ENCODE results near the gene GPATCH8.
"Not testable (repeated sequence)": the region's sequence is repeated elsewhere in the genome, so short reads cannot be mapped to it uniquely, and the experiment has no call there.

Gene GPATCH8

DNA sequence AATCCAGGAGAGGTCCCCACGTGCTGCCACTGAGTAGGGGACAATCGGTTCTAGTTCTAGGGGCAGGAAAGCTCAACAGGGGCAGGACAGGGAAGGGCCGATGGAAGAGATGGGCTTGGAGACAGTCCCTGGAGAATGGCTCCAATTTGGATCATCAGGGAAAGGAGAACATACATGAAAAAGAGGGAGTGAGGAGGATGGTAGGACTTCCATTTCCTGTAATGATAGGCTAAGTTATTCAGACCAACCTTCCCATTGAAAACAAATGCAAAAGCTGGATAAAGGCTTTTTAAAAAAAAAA is 20.4 kb upstream of the GPATCH8 start:
- TF ChIP-seq, protein P1, sequence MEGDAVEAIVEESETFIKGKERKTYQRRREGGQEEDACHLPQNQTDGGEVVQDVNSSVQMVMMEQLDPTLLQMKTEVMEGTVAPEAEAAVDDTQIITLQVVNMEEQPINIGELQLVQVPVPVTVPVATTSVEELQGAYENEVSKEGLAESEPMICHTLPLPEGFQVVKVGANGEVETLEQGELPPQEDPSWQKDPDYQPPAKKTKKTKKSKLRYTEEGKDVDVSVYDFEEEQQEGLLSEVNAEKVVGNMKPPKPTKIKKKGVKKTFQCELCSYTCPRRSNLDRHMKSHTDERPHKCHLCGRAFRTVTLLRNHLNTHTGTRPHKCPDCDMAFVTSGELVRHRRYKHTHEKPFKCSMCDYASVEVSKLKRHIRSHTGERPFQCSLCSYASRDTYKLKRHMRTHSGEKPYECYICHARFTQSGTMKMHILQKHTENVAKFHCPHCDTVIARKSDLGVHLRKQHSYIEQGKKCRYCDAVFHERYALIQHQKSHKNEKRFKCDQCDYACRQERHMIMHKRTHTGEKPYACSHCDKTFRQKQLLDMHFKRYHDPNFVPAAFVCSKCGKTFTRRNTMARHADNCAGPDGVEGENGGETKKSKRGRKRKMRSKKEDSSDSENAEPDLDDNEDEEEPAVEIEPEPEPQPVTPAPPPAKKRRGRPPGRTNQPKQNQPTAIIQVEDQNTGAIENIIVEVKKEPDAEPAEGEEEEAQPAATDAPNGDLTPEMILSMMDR (IDR thresholded peaks at IDR 0.05) = no peak
- no peak overlapping the region for H3K27ac ChIP-seq
- DNase-seq (ENCODE audit: low spot score) = no peak
- H3K4me3 ChIP-seq = no peak overlapping the region

DNA sequence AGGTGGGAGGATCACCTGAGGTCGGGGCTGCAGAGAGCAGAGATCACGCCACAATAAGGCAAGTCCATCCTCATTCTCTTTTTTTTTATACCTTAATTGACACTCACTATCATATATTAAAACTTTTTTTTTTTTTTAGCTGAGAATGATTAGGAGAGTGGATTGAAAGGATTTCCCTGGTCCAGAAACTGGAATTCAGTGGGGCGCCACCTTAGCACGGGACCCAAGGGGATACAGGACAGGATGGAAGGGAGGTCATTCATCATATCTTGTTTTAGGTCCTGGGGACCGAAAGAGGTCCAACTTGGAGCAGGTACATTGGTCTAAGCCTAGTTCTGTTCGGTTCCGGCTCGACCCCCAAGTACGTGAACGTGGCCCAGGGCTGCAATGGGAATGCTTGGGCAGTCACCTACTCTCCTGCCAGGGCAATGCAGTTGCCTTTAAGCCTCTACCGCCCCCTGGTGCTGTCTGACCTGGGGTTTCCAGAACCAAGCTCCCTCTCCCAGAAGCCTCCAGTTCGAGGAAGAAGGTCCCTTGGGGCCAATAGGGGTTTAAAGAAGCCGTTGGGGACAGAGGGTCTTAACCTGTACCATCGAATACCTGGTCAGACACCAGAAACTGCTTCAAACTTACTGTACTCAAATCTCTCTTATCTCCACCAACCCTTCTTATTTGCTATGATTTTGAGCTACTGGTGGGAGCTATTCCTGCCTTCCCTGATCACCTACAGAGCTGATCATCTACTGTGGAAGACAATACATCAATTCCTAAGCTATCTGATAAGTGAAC is 19.9 kb upstream of the GPATCH8 start:
- no peak overlapping the region for H3K4me3 ChIP-seq
- no peak for DNase-seq (ENCODE audit: low spot score)
- TF ChIP-seq, protein P1 (IDR thresholded peaks at IDR 0.05) = peak; percentile 18
- H3K27ac ChIP-seq = no peak overlapping the region

DNA sequence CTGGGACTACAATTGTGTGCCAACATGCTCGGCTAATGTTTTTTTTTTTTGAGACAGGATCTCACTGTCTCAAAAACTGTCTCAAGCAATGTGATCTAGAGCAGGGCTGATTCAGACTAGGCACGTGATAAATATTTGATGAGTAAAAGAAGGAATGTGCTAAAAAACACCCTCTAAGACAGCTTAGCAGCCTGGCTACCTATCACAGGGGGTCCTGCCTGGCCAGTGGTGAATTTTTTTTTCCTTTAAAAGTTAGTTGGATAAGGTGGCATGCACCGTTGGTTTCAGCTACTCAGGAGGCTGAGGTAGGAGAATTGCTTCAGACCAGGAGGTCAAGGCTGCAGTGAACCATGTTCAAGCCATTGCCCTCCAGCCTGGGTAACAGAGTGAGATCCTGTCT is 14.8 kb upstream of the GPATCH8 start:
- H3K27ac ChIP-seq = no peak overlapping the region
- no peak overlapping the region for H3K4me3 ChIP-seq
- TF ChIP-seq, protein P1 (IDR thresholded peaks at IDR 0.05) = no peak
- no peak for DNase-seq (ENCODE audit: low spot score)

DNA sequence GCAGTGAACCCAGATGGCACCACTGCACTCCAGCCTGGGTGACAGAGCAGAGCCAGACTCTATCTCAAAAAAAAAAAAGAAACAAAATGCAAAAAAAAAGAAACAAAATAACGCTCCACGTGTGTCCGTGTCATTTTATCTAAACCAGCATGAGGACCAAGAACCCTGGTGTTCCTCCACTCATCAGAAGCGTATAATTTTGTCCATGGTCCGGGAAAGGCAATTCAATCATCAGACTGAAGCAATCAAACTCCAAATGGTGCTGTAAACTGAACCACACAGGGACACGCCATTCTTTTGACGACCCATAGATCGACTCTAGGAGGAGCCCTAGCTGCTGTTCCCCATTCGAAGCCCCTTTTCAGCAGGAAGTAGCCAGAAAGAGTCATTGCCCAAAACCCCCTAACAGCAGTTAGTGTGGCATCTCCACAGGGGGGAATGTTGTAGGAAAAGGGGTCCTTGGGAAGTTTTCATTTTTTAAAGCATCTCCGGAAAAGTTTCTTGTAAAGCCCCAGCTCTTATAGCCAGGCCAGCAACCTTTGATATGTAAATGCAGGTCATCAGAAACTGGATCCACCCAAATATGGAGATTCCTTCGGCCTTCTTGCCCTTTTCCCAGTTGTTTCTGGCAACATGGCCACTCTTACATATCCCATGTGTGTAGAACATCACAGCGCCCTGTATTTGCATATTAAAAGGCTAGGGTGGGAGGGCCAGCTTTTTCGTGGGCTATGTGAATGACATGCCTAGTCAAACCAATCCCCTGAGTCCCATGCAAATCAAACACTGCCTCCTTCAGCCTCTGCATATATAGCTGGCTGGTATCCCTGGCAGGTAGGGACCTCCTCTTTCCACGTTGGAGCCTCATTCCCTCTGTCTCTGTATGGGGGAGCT is 8.3 kb upstream of the GPATCH8 start:
- H3K27ac ChIP-seq; H3K4me3 ChIP-seq; DNase-seq (ENCODE audit: low spot score): not testable (repeated sequence)

DNA sequence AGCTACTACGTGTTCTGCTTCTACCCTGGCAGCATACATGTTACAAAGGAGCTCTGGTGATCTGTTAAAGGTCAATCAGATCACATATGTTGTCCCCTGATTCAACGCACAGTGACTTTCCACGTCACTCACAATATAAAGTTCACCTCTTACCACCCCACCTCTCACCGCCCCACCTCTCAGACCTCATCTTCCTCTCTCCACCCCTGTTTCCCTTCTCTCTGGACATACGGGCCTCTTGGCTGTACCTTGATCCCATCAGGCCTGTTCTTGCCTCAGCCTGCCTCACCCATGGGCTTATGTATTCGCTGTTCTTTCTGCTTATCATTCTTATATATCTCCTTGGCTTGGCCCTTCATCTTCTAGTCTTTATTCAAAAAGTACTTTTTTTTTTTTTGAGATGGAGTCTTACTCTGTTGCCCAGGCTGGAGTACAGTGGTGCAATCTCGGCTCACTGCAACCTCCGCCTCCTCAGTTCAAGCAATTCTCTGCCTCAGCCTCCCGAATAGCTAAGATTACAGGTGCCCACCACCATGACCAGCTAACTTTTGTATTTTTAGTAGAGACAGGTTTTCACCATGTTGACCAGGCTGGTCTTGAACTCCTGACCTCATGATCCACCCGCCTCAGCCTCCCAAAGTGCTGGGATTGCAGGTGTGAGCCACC is 3.9 kb upstream of the GPATCH8 start:
- H3K27ac ChIP-seq; DNase-seq (ENCODE audit: low spot score): not testable (repeated sequence)

DNA sequence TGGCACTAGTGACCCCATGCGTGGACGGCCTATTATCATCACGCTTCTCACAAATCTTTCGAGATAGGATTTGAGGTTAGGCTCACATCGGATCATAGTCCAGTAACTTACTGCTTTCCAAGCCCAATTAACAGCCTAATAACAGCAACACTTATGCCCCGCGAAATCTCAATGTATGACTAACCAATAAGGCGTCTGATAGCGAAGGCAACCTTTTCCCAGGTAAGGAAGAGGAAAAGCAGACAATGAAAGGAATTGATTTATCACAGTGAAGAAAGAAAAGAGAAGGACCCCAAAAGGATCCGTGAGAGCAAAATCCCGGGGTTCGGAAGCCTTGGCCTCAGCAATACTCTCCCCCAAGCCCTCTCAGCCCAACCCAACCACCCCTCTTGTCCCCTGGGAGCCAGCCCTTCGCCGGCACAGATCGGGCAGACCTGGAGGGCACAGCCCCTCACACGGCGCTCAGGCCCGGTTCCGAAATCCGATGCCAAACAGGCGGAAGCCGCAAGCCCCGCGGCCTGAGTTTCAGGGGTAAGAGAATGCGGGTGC is 534 bp downstream of the GPATCH8 start:
- TF ChIP-seq, protein P1 (IDR thresholded peaks at IDR 0.05) = no peak
- Histone ChIP-seq H3K27ac (peak overlapping the region; percentile 85 to 89), H3K4me3 (peak overlapping the region; percentile 82)
- DNase-seq (ENCODE audit: low spot score) = no peak

More for the DNA sequence above, 3.9 kb upstream of the GPATCH8 start:
- H3K4me3 ChIP-seq = not testable (repeated sequence)

DNA sequence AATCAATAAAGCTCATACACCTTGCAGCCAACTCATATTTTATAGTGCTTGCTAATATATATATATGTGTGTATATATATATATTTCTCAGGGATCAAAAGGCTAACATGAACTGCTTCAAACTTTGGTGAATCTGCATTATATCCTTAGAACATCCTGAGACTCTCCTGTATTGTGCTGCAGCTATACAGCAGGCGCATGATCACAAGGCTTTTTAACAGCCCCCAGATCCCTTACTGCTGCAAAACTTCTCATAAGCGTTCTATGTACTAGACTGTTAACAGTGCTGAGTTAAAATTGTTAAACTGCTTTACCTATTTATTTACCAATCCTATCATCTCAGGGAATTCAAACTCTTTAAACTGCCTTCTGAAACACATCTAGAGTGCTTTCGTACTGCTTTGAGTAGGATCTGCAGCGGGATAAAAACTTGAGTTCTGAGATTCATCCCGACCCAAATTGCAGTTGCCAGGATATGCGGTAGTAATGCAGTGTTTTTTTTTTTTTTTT is 1.3 kb downstream of the GPATCH8 start:
- no peak for DNase-seq (ENCODE audit: low spot score)
- TF ChIP-seq, protein P1 (IDR thresholded peaks at IDR 0.05) = no peak
- no peak overlapping the region for H3K27ac ChIP-seq
- H3K4me3 ChIP-seq = peak overlapping the region; percentile 82

All from coronary artery (tissue), 2 donors.